HCT116 (cell line): Measurements from ENCODE around the gene FAM131C. TPM values are rescaled to one million over a fixed set of nuclear protein-coding genes. Genes with fewer than 3 reads are reported as not detected.

Source experiments
- ATAC-seq: fragments of 200-7000 bp; cut with Tn5 transposase; 2 replicates; pipeline ENCODE4 v1.9.1; 2020; ENCODE audit warnings: mild to moderate bottlenecking, moderate library complexity
- BruUV-seq: library from RNA; stranded (reverse); fragments of 400-500 nt; replicated peaks from 2 replicates; lab custom pipeline; 2021; lab: Mats Ljungman, UMichigan
- CTCF ChIA-PET: fragments of 300-600 bp; sonication (Branson Sonifier 250); formaldehyde crosslinking; loops from one replicate; lab custom pipeline; 2021; ENCODE audit warnings: antibody characterized with exemption; lab: Charles Lee
- POLR2A ChIA-PET: fragments of 300-600, 350-600 bp; sonication (Branson Sonifier 250); formaldehyde crosslinking; loops from one replicate; lab custom pipeline; 2021; ENCODE audit warnings: antibody characterized with exemption; lab: Charles Lee
- RAD21 ChIA-PET, 2 experiments: fragments of 300-600 bp; sonication (Branson Sonifier 250); formaldehyde crosslinking; loops; one replicate each; lab custom pipeline; 2023; ENCODE audit warnings: low total read pairs in 2 of 2; ENCODE audit not compliant: uncharacterized antibody in 2 of 2, unreplicated experiment in 2 of 2, low non-redundant PET in 1 of 2; lab: Charles Lee
- DNase-seq: peaks from one replicate; pipeline ENCODE4 v3.0.0-alpha.2; 2010; ENCODE audit warnings: low read depth, low spot score
- H2AFZ ChIP-seq: fragments of 200-600 bp; shearing (Covaris generic), sonication (generic); 2 replicates; pipeline ENCODE4 v1.6.1; 2017; ENCODE audit warnings: low read depth, mixed run types, mixed read lengths, antibody characterized with exemption, low read length; ENCODE audit not compliant: poor library complexity, severe bottlenecking
- H3K27ac ChIP-seq: 2 replicates; pipeline ENCODE4 v1.5.1; 2012; ENCODE audit warnings: low read depth, low read length
- H3K27me3 ChIP-seq: fragments of 200-600 bp; sonication (generic); 2 replicates; pipeline ENCODE4 v1.6.1; 2016; ENCODE audit warnings: mixed run types, low read length, mixed read lengths; ENCODE audit not compliant: insufficient read depth
- H3K36me3 ChIP-seq, 2 experiments: fragments of 200-500 bp in 1 of 2; fragments of 200-600 bp in 1 of 2; sonication (Bioruptor generic) in 1 of 2; sonication (generic) in 1 of 2; 2 replicates each; pipeline versions ENCODE4 v1.5.1 to v1.6.1; 2014 to 2016; ENCODE audit warnings: low read length in 2 of 2, inconsistent platforms in 1 of 2, mixed read lengths in 1 of 2, mixed run types in 1 of 2; ENCODE audit not compliant: insufficient read depth in 2 of 2, control insufficient read depth in 1 of 2
- H3K4me1 ChIP-seq, 2 experiments: fragments of 200-600 bp in 1 of 2; sonication (generic) in 1 of 2; 2 replicates each; pipeline versions ENCODE4 v1.5.1 to v1.6.1; 2012 to 2017; ENCODE audit warnings: low read length in 2 of 2, inconsistent platforms in 1 of 2, mild to moderate bottlenecking in 1 of 2, mixed read lengths in 1 of 2, mixed run types in 1 of 2, moderate library complexity in 1 of 2; ENCODE audit not compliant: insufficient read depth in 2 of 2, control insufficient read depth in 1 of 2
- H3K4me2 ChIP-seq: fragments of 200-600 bp; sonication (generic); 2 replicates; pipeline ENCODE4 v1.6.1; 2017; ENCODE audit warnings: mixed run types, low read length, mixed read lengths
- H3K4me3 ChIP-seq, 2 experiments: fragments of 200-600 bp in 1 of 2; sonication (generic) in 1 of 2; replicated peaks in 1 of 2; 2 replicates each; pipeline ENCODE4 v1.5.1; 2011 to 2016; ENCODE audit warnings: low read length in 2 of 2, control low read depth in 1 of 2, low read depth in 1 of 2, mild to moderate bottlenecking in 1 of 2, mixed read lengths in 1 of 2, mixed run types in 1 of 2
- H3K79me2 ChIP-seq: fragments of 200-600 bp; sonication (generic); 2 replicates; pipeline ENCODE4 v1.6.1; 2017; ENCODE audit warnings: mild to moderate bottlenecking, mixed run types, low read length, moderate library complexity, mixed read lengths; ENCODE audit not compliant: insufficient read depth
- H3K9ac ChIP-seq: fragments of 200-600 bp; sonication (generic); 2 replicates; pipeline ENCODE4 v1.6.1; 2016; ENCODE audit warnings: low read length, mixed read lengths
- H3K9me2 ChIP-seq: fragments of 200-600 bp; sonication (generic), shearing (Covaris generic); 2 replicates; pipeline ENCODE4 v1.6.1; 2017; ENCODE audit warnings: mixed run types, mild to moderate bottlenecking, moderate library complexity; ENCODE audit not compliant: insufficient read depth
- H3K9me3 ChIP-seq, 2 experiments: fragments of 200-500 bp in 1 of 2; fragments of 200-600 bp in 1 of 2; sonication (Bioruptor generic) in 1 of 2; sonication (generic) in 1 of 2; 2 replicates each; pipeline ENCODE4 v1.6.1; 2014 to 2017; ENCODE audit warnings: low read length in 2 of 2, mixed read lengths in 2 of 2, inconsistent platforms in 1 of 2, low read depth in 1 of 2, mild to moderate bottlenecking in 1 of 2, mixed run types in 1 of 2, moderate library complexity in 1 of 2; ENCODE audit not compliant: control insufficient read depth in 1 of 2, insufficient read depth in 1 of 2
- H4K20me1 ChIP-seq: fragments of 200-600 bp; sonication (generic), shearing (Covaris generic); 2 replicates; pipeline ENCODE4 v1.6.1; 2017; ENCODE audit warnings: mixed run types, mild to moderate bottlenecking, moderate library complexity; ENCODE audit not compliant: insufficient read depth
- ATF3 ChIP-seq: IDR thresholded peaks from 2 replicates; pipeline ENCODE4 v1.6.1; 2012
- CBX3 ChIP-seq: IDR thresholded peaks from 2 replicates; pipeline ENCODE4 v1.6.1; 2012; ENCODE audit warnings: low read depth
- CEBPB ChIP-seq: IDR thresholded peaks from 2 replicates; pipeline ENCODE4 v1.6.1; 2012; ENCODE audit warnings: low read depth
- EGR1 ChIP-seq: IDR thresholded peaks from 2 replicates; pipeline ENCODE4 v1.6.1; 2012; ENCODE audit warnings: low read depth
- ELF1 ChIP-seq: IDR thresholded peaks from 2 replicates; pipeline ENCODE4 v1.6.1; 2012; ENCODE audit warnings: low read depth, borderline replicate concordance
- EZH2 ChIP-seq: fragments of 200-600 bp; sonication (generic); IDR thresholded peaks from 2 replicates; pipeline ENCODE4 v1.6.1; 2017; ENCODE audit warnings: antibody characterized with exemption, mixed run types
- EZH2phosphoT487 ChIP-seq: fragments of 200-600 bp; IDR thresholded peaks from 2 replicates; pipeline ENCODE4 v1.6.1; 2018; ENCODE audit warnings: antibody characterized with exemption, borderline replicate concordance
- FOSL1 ChIP-seq: IDR thresholded peaks from 2 replicates; pipeline ENCODE4 v1.6.1; 2012; ENCODE audit warnings: low read depth
- MAX ChIP-seq: IDR thresholded peaks from 2 replicates; pipeline ENCODE4 v1.6.1; 2012
- POLR2A ChIP-seq: IDR thresholded peaks from 2 replicates; pipeline ENCODE4 v1.7.0; 2011; ENCODE audit warnings: borderline replicate concordance; ENCODE audit not compliant: insufficient read depth, insufficient read length; ENCODE audit errors: extremely low read depth
- POLR2AphosphoS5 ChIP-seq: IDR thresholded peaks from 2 replicates; pipeline ENCODE4 v1.6.1; 2011; ENCODE audit warnings: mild to moderate bottlenecking, low read depth, low read length, moderate library complexity
- REST ChIP-seq: IDR thresholded peaks from 2 replicates; pipeline ENCODE4 v1.6.1; 2012; ENCODE audit warnings: low read depth
- SIN3A ChIP-seq: IDR thresholded peaks from 2 replicates; pipeline ENCODE4 v1.6.1; 2012; ENCODE audit warnings: low read depth
- SRF ChIP-seq: IDR thresholded peaks from 2 replicates; pipeline ENCODE4 v1.6.1; 2012; ENCODE audit warnings: low read depth
- TCF7L2 ChIP-seq: IDR thresholded peaks from 2 replicates; pipeline ENCODE4 v1.7.0; 2011; ENCODE audit warnings: borderline replicate concordance, inconsistent platforms; ENCODE audit not compliant: insufficient read depth, insufficient read length; ENCODE audit errors: extremely low read depth
- YY1 ChIP-seq: IDR thresholded peaks from 2 replicates; pipeline ENCODE4 v1.6.1; 2011; ENCODE audit warnings: low read length, low read depth, moderate library complexity, mild to moderate bottlenecking; ENCODE audit not compliant: insufficient replicate concordance; ENCODE audit errors: extremely low read depth
- ZFX ChIP-seq: fragments of 450-650 bp; IDR thresholded peaks from 2 replicates; pipeline ENCODE4 v1.6.1; 2017
- ZNF274 ChIP-seq: fragments of 200-500 bp; sonication (Bioruptor generic); IDR thresholded peaks from 2 replicates; pipeline ENCODE4 v1.6.1; 2014; ENCODE audit warnings: mild to moderate bottlenecking, low read depth, low read length, inconsistent platforms
- intact Hi-C: fragments of 100-400 bp; cut with micrococcal nuclease; formaldehyde crosslinking; loops from 2 replicates; pipeline ENCODE4 v1.10.0; 2022
- total RNA-seq: library from RNA; stranded (reverse); gene quantifications from one replicate; pipeline ENCODE4 v1.2.1, GENCODE V29; 2021; ENCODE audit not compliant: unreplicated experiment
- TF ChIP-seq, protein P1 (sequence below), 3 experiments: fragments of 200-600 bp in 1 of 3; sonication (generic) in 1 of 3; IDR thresholded peaks in 2 of 3; conservative IDR thresholded peaks in 1 of 3; 2 replicates each; pipeline ENCODE4 v1.5.1; 2012 to 2017; ENCODE audit warnings: low read depth in 2 of 3, low read length in 2 of 3, antibody characterized with exemption in 1 of 3, borderline replicate concordance in 1 of 3, control low read depth in 1 of 3, mild to moderate bottlenecking in 1 of 3, mixed read lengths in 1 of 3, mixed run types in 1 of 3, moderate library complexity in 1 of 3; ENCODE audit not compliant: insufficient read depth in 1 of 3

Gene FAM131C
- total RNA-seq, 1 experiment from 2014 or later, result 11.6 TPM

DNA sequence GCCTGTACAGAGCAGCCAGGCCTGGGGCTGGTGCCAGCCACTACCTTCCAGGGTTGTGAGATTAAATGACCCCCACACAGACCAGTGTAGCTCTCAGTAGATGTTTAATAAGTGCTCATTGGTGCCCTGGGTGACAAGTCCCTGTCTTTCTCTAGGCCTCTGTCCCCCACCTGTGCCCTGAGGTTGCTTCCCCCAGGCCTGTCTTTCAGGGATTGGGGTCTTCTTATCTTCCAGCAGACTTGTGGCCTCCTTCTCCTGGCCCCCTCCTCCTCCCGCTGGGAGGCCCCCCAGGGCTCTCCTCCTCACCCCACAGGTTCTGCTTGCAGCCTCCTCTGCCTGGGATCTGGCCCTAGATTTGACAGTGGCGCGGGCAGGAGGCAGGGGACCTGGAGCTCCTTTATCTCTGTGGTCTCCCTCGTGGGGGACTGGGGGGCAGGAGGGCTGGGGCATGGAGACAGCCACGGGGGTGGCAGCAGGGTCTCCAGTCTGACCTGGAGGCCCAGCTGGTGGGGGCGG lies 42.1 kb upstream of the FAM131C start (continued):
- no peak for TF ChIP-seq EZH2
- TF ChIP-seq POLR2AphosphoS5, result no peak
- TF ChIP-seq ELF1, result no peak
- TF ChIP-seq EGR1, result no peak

DNA sequence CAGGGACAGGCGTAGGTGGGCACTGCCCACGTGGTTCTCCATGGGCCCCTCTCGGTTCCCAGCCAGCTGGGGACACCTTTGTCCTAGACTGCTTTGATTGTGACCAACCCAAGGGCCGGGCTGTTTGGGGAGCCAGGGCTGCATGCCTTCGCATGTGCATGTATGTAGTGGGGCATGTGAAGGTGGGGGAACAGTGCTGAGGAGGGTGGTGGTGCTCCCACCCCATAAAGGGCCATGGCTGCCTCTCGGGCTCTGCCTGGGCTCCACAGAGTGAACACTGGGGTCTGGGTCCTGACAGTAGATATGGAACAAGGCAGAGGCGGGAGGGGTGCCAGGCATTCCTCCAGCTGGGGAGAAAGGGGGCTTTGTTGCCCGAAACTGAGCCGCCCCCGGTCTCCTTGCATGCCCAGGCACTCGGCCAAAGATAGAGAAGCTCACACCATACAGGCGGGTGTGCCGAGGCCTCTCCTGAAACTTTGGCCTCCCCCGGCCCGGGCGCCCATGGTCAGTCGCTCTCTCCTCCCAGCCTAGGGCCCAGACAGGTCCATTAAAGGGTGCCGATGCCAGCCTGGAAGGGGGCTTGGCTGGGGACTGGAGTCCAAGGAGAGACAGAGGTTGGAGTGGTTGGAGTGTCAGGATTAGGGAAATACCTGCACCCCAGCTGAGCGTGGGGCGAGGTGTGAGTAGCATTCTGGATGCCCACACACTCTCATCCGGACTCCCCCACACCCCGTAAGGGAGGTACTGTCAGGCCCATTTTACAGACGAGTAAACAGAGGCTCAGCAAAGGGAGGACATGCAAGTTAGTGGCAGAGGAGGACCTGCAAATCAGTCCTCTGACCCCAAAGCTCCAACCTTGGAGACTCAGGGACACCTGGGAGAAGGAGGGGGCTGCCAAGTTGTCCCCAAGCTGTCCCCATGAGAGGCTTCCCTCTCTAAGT lies 41.3 kb upstream of the FAM131C start:
- H3K27me3 ChIP-seq, result no peaks in the 10 kb centered on the region
- no peak overlapping the region for H3K9ac ChIP-seq
- H3K79me2 ChIP-seq, result no peaks in the 10 kb centered on the region
- ATAC-seq, result no peak
- no peak for DNase-seq
- no peak overlapping the region for H3K4me2 ChIP-seq
- H3K4me1 ChIP-seq, result no peaks in the 10 kb centered on the region
- no peak overlapping the region for H2AFZ ChIP-seq
- ChIA-PET RAD21 (no interaction called here), POLR2A (no interaction called here), CTCF (interaction anchor here (1.2 kb wide), 1 partner anchor 32 kb away, joined by 3 read pairs; no protein-coding TSS in a partner anchor)
- no peaks in the 10 kb centered on the region for H3K9me3 ChIP-seq
- no peak overlapping the region for H3K4me3 ChIP-seq
- H3K27ac ChIP-seq, result no peak overlapping the region
- H3K9me2 ChIP-seq, result no peaks in the 10 kb centered on the region
- intact Hi-C loops, result no loop called here
- no TSS peak for BruUV-seq
- no peaks in the 10 kb centered on the region for H4K20me1 ChIP-seq
- H3K36me3 ChIP-seq, result no peaks in the 10 kb centered on the region
- TF ChIP-seq POLR2AphosphoS5 (no peak), POLR2A (no peak), REST (no peak), ZNF274 (no peak), EZH2phosphoT487 (no peak), SIN3A (no peak), YY1 (no peak), SRF (no peak), MAX (no peak), FOSL1 (no peak), TCF7L2 (no peak), ZFX (no peak), CBX3 (no peak), ELF1 (no peak), EZH2 (no peak), EGR1 (no peak), ATF3 (no peak), CEBPB (no peak)
- TF ChIP-seq, protein P1, sequence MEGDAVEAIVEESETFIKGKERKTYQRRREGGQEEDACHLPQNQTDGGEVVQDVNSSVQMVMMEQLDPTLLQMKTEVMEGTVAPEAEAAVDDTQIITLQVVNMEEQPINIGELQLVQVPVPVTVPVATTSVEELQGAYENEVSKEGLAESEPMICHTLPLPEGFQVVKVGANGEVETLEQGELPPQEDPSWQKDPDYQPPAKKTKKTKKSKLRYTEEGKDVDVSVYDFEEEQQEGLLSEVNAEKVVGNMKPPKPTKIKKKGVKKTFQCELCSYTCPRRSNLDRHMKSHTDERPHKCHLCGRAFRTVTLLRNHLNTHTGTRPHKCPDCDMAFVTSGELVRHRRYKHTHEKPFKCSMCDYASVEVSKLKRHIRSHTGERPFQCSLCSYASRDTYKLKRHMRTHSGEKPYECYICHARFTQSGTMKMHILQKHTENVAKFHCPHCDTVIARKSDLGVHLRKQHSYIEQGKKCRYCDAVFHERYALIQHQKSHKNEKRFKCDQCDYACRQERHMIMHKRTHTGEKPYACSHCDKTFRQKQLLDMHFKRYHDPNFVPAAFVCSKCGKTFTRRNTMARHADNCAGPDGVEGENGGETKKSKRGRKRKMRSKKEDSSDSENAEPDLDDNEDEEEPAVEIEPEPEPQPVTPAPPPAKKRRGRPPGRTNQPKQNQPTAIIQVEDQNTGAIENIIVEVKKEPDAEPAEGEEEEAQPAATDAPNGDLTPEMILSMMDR (IDR thresholded peaks at IDR 0.05 in 2 of 3, conservative IDR thresholded peaks at IDR 0.05 in 1 of 3; ENCODE audit: borderline replicate concordance in 1 of 3, insufficient read depth in 1 of 3, low read depth in 2 of 3, low read length in 2 of 3), result no peak
